PC-9 (cell line): Measurements from ENCODE around the gene GIMAP2. TPM values are rescaled to one million over a fixed set of nuclear protein-coding genes. Genes with fewer than 3 reads are reported as not detected.

ENCODE experiments used
- BruUV-seq: library from RNA; stranded (reverse); fragments of 400-500 nt; replicated peaks from 2 replicates; lab custom pipeline; 2021; lab: Mats Ljungman, UMichigan
- CTCF ChIA-PET: fragments of 300-600 bp; sonication (Branson Sonifier 250); formaldehyde crosslinking; loops from one replicate; lab custom pipeline; 2022; ENCODE audit warnings: antibody characterized with exemption; lab: Charles Lee
- POLR2A ChIA-PET: fragments of 300-600 bp; sonication (Branson Sonifier 250); formaldehyde crosslinking; loops from one replicate; lab custom pipeline; 2022; ENCODE audit warnings: antibody characterized with exemption; ENCODE audit not compliant: unreplicated experiment; lab: Charles Lee
- DNase-seq, 2 experiments: peaks; one replicate each; pipeline versions ENCODE4 v3.0.0 to v3.0.0-alpha.2; 2015 to 2022; ENCODE audit warnings: mixed read lengths in 1 of 2
- H2AFZ ChIP-seq: fragments of 200-600 bp; sonication (generic); 2 replicates; pipeline ENCODE4 v1.8.1; 2017; ENCODE audit warnings: antibody characterized with exemption
- H3F3A ChIP-seq: fragments of 200-600 bp; sonication (generic); 2 replicates; pipeline ENCODE4 v1.8.1; 2017; ENCODE audit warnings: antibody characterized with exemption, mild to moderate bottlenecking, low read depth; ENCODE audit not compliant: insufficient read depth
- H3K27ac ChIP-seq: fragments of 200-600 bp; sonication (generic); 2 replicates; pipeline ENCODE4 v1.6.1; 2016; ENCODE audit warnings: mixed run types
- H3K27me3 ChIP-seq: fragments of 200-600 bp; sonication (generic); 2 replicates; pipeline ENCODE4 v1.6.1; 2016; ENCODE audit warnings: low read depth, mixed run types; ENCODE audit not compliant: insufficient read depth
- H3K36me3 ChIP-seq: fragments of 200-600 bp; sonication (generic); 2 replicates; pipeline ENCODE4 v1.6.1; 2016; ENCODE audit warnings: low read depth, mixed run types
- H3K4me1 ChIP-seq: fragments of 200-600 bp; sonication (generic); replicated peaks from 2 replicates; pipeline ENCODE4 v1.6.1; 2016; ENCODE audit warnings: mixed run types; ENCODE audit not compliant: insufficient read depth
- H3K4me2 ChIP-seq: fragments of 200-600 bp; sonication (generic); 2 replicates; pipeline ENCODE4 v1.6.1; 2017; ENCODE audit warnings: mixed run types
- H3K4me3 ChIP-seq: fragments of 200-600 bp; sonication (generic); 2 replicates; pipeline ENCODE4 v1.6.1; 2016; ENCODE audit warnings: mixed run types
- H3K79me2 ChIP-seq: fragments of 200-600 bp; sonication (generic); 2 replicates; pipeline ENCODE4 v1.6.1; 2017; ENCODE audit warnings: low read depth, mixed run types
- H3K9me2 ChIP-seq: fragments of 200-600 bp; sonication (generic); 2 replicates; pipeline ENCODE4 v1.8.1; 2017; ENCODE audit warnings: mild to moderate bottlenecking; ENCODE audit not compliant: insufficient read depth
- H3K9me3 ChIP-seq: fragments of 200-600 bp; sonication (generic); 2 replicates; pipeline ENCODE4 v1.8.1; 2016; ENCODE audit warnings: low read depth; ENCODE audit not compliant: insufficient read depth
- H4K20me1 ChIP-seq: fragments of 200-600 bp; sonication (generic); 2 replicates; pipeline ENCODE4 v1.8.1; 2017; ENCODE audit not compliant: insufficient read depth
- EZH2 ChIP-seq: fragments of 200-600 bp; sonication (generic); IDR thresholded peaks from 2 replicates; pipeline ENCODE4 v1.8.0; 2017; ENCODE audit warnings: antibody characterized with exemption, low read depth
- intact Hi-C: fragments of 100-400 bp; cut with micrococcal nuclease; formaldehyde crosslinking; loops from one replicate; pipeline ENCODE4 v1.10.0; 2022; ENCODE audit not compliant: unreplicated experiment
- total RNA-seq: library from RNA; stranded (reverse); gene quantifications from 2 replicates; pipeline ENCODE4 v1.2.3, GENCODE V29; 2021
- TF ChIP-seq, protein P1 (sequence below): fragments of 200-600 bp; sonication (generic); conservative IDR thresholded peaks from 2 replicates; pipeline ENCODE4 v1.6.1; 2017; ENCODE audit warnings: mixed run types, antibody characterized with exemption, mild to moderate bottlenecking, moderate library complexity

The GIMAP2 gene
- total RNA-seq, 1 experiment from 2014 or later: 0.81 TPM

DNA sequence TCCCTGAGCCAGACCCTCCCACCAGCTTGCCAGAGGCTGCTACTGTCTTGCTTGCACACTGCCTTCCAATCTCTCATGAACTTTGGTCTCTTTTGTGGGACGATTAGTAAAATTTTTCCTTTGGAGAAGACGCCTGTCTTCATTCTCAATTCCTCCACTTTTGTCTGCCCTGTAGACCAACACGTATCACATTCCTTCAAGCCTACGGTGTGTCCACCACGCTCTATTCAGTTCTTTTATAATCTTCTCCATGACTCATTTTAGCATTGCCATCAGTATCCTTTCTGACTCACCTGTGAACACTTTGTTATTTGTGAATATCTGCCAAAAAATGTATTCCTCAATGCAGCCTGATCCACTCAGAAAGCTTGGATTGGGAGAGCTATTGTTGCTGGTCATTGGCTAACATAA lies 53.1 kb downstream of the GIMAP2 start:
- POLR2A ChIA-PET: no interaction called here
- intact Hi-C loops: no loop called here

DNA sequence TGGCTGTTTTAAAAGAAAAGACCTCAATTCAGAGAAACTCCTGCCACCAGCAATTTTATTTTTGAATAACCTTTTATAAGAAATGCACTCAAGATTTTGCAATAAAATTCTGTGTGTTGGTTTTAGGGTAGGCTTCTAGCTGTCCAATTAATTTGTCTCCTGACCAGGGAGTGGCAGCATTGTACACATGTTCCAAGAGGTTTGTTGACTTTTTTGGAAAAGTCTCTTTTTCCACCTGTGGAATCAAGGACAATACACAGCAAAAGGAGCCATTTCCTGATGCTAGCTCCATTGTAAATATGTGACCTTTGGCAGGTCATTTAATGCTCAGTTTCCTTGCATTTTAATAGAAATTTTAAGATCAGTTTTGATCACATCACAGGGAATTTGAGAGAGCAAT lies 53.5 kb downstream of the GIMAP2 start:
- Histone ChIP-seq H3K27me3 (peaks cover 65% of the 10 kb centered on the region), H3F3A (no peaks in the 10 kb centered on the region), H2AFZ (no peak overlapping the region), H3K9me2 (no peaks in the 10 kb centered on the region), H3K4me1 (no peaks in the 10 kb centered on the region), H4K20me1 (no peaks in the 10 kb centered on the region), H3K4me2 (no peak overlapping the region), H3K36me3 (no peaks in the 10 kb centered on the region), H3K9me3 (0 out of 2 replicates have a peak, but pooled peaks cover 3% of the 10 kb centered on the region), H3K27ac (no peak overlapping the region), H3K79me2 (no peaks in the 10 kb centered on the region), H3K4me3 (no peak overlapping the region)
- intact Hi-C loops: no loop called here
- BruUV-seq: no TSS peak
- TF ChIP-seq, protein P1, sequence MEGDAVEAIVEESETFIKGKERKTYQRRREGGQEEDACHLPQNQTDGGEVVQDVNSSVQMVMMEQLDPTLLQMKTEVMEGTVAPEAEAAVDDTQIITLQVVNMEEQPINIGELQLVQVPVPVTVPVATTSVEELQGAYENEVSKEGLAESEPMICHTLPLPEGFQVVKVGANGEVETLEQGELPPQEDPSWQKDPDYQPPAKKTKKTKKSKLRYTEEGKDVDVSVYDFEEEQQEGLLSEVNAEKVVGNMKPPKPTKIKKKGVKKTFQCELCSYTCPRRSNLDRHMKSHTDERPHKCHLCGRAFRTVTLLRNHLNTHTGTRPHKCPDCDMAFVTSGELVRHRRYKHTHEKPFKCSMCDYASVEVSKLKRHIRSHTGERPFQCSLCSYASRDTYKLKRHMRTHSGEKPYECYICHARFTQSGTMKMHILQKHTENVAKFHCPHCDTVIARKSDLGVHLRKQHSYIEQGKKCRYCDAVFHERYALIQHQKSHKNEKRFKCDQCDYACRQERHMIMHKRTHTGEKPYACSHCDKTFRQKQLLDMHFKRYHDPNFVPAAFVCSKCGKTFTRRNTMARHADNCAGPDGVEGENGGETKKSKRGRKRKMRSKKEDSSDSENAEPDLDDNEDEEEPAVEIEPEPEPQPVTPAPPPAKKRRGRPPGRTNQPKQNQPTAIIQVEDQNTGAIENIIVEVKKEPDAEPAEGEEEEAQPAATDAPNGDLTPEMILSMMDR: no peak
- TF ChIP-seq EZH2: no peak
- no peak for DNase-seq
- POLR2A ChIA-PET: no interaction called here
- CTCF ChIA-PET: no interaction called here

More for the DNA sequence above, 53.1 kb downstream of the GIMAP2 start:
- H3K4me1 ChIP-seq: no peaks in the 10 kb centered on the region
- 0 out of 2 replicates have a peak, but pooled peaks cover 3% of the 10 kb centered on the region for H3K9me3 ChIP-seq
- H3K79me2 ChIP-seq: no peaks in the 10 kb centered on the region
- no peak overlapping the region for H3K27ac ChIP-seq
- CTCF ChIA-PET: no interaction called here
- TF ChIP-seq EZH2: no peak
- TF ChIP-seq, protein P1: no peak
- no peaks in the 10 kb centered on the region for H3K36me3 ChIP-seq
- H4K20me1 ChIP-seq: no peaks in the 10 kb centered on the region
- no peak overlapping the region for H2AFZ ChIP-seq
- H3K9me2 ChIP-seq: no peaks in the 10 kb centered on the region
- H3F3A ChIP-seq: no peaks in the 10 kb centered on the region
- H3K4me2 ChIP-seq: no peak overlapping the region
- DNase-seq: peak in 1 of 2 experiments; percentile 70
- no TSS peak for BruUV-seq
- H3K27me3 ChIP-seq: peaks cover 60% of the 10 kb centered on the region
- H3K4me3 ChIP-seq: no peak overlapping the region

DNA sequence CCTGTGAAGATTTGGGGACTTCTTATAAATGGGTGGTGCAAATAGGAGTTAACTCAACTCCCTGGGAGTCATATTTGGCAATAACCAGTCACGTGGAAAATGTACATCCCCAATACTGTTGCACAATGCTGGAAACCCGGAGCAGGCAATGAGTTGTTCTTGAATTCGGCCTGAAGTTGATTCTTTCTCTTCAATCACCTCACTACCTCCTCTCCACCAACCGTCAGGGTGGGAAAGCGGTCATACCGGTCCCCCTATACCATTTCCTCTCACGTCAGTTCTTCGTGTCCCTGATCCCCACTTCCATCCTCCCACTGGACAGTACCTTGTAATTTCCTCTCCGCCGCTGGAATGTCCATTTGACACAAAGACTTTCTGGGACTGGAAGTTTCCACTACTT lies 54.5 kb downstream of the GIMAP2 start:
- Histone ChIP-seq H3K9me3 (0 out of 2 replicates have a peak, but pooled peaks cover 3% of the 10 kb centered on the region), H3K27ac (no peak overlapping the region), H3K4me2 (no peak overlapping the region), H3K9me2 (no peaks in the 10 kb centered on the region), H3K4me1 (no peaks in the 10 kb centered on the region), H4K20me1 (no peaks in the 10 kb centered on the region), H3K27me3 (peaks cover 66% of the 10 kb centered on the region), H3K4me3 (no peak overlapping the region), H3F3A (no peaks in the 10 kb centered on the region), H3K36me3 (no peaks in the 10 kb centered on the region), H3K79me2 (no peaks in the 10 kb centered on the region), H2AFZ (no peak overlapping the region)
- intact Hi-C loops: no loop called here
- CTCF ChIA-PET: interaction anchor here (0.6 kb wide), 1 partner anchor 308 kb away, joined by 17 read pairs; the partner anchor contains the start of gene ASIC3
- TF ChIP-seq, protein P1: no peak
- TF ChIP-seq EZH2: no peak
- POLR2A ChIA-PET: no interaction called here
- BruUV-seq: no TSS peak
- DNase-seq: no peak
